NCI-H1436 treated with DMSO at 0.1 percent for 48 hours (cell line): ENCODE measurements around the gene RPN1.
"Not testable (repeated sequence)": the region's sequence is repeated elsewhere in the genome, so short reads cannot be mapped to it uniquely, and the experiment has no call there.

Experiments
- DNase-seq: peaks from one replicate; lab custom pipeline; 2025; lab: John Stamatoyannopoulos, UW

Gene RPN1

GRCh38 chr3:128650096-128651050, at the start of gene RPN1:
Gene RPN1 (minus strand): TSS chr3:128650818. CDS start chr3:128650800, 18 bp downstream.
- DNase-seq: peak; percentile 80

- no peak for DNase-seq
Measured at GRCh38 chr3:128698211-128699047, 47.8 kb upstream of the RPN1 start.

- DNase-seq: no peak
Measured at GRCh38 chr3:128697341-128697740, 46.7 kb upstream of the RPN1 start.

GRCh38 chr3:128693696-128694095, 43.1 kb upstream of the RPN1 start:
- no peak for DNase-seq

GRCh38 chr3:128689060-128689459, 38.4 kb upstream of the RPN1 start:
- no peak for DNase-seq

- DNase-seq: no peak
Measured at GRCh38 chr3:128686465-128686864, 35.8 kb upstream of the RPN1 start.

GRCh38 chr3:128684986-128685726, 34.5 kb upstream of the RPN1 start:
- no peak for DNase-seq

- no peak for DNase-seq
Measured at GRCh38 chr3:128683957-128684356, 33.3 kb upstream of the RPN1 start.

GRCh38 chr3:128681369-128681829, 30.8 kb upstream of the RPN1 start:
- DNase-seq: no peak

- DNase-seq: peak; percentile 88
Measured at GRCh38 chr3:128680603-128681368, 30.2 kb upstream of the RPN1 start.

GRCh38 chr3:128679338-128679737, 28.7 kb upstream of the RPN1 start:
- DNase-seq: no peak

- not testable (repeated sequence) for DNase-seq
Measured at GRCh38 chr3:128675802-128676201, 25.2 kb upstream of the RPN1 start.

- DNase-seq: no peak
Measured at GRCh38 chr3:128674161-128674784, 23.7 kb upstream of the RPN1 start.

GRCh38 chr3:128667641-128668040, 17.0 kb upstream of the RPN1 start:
- no peak for DNase-seq

GRCh38 chr3:128665362-128666021, 14.9 kb upstream of the RPN1 start:
- no peak for DNase-seq

GRCh38 chr3:128663151-128663550, 12.5 kb upstream of the RPN1 start:
- DNase-seq: no peak

GRCh38 chr3:128655531-128655930, 4.9 kb upstream of the RPN1 start:
- no peak for DNase-seq

GRCh38 chr3:128653993-128654805, 3.6 kb upstream of the RPN1 start:
- not testable (repeated sequence) for DNase-seq

- DNase-seq: not testable (repeated sequence)
Measured at GRCh38 chr3:128653383-128653992, 2.9 kb upstream of the RPN1 start.
